Measurements from ENCODE around the gene TIMM29.

DNA sequence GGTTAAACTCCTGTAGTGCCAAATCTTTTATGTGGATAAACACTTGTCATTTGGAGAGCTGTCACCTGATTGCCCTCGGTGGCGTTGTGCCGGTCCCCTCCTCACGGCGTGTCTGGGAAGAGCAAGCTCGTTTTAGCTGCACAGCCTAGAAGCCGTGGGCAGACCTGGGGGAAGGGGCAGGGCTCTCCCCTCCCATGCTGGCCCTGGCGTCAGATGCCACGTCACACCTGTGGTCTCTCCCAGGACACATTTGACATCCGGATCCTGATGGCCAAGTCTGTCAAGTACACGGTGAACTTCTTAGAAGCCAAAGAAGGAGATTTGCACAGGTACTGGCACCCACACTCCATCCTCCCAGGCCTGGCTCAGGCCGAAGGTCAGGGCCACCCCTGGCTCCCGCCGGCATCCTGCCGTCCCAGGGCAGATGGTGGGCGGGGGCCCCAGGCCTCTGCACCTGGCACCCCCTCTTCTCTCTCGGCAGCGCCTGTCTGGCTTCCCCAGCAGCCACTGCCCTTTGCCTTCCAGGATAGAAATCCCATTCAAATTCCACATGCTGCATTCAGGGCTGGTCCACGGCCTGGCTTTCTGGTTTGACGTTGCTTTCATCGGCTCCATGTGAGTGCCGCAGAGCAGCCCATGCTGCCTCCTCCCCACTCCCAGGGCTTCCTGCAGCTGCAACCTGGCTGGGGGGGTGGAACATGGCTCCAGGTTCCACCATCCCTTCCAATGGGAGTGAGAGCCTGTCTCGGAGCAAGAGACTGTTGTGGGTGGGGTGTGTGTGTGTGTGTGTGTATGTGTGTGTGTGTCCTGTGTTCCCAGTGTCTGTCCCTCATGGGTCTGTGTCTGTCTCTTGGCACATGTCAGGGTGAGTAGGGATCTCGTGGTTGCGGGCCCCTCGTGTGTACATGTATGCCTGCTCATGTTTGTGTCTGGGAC, 9.0 kb upstream of the TIMM29 start:
- TF ChIP-seq ISL1 (CRISPR knock-in tag; IDR thresholded peaks at IDR 0.05) = no peak
- no peak for TF ChIP-seq ZNF565 (CRISPR knock-in tag; conservative IDR thresholded peaks at IDR 0.05; ENCODE audit: low read depth)
- TF ChIP-seq CSDC2 (CRISPR knock-in tag; IDR thresholded peaks at IDR 0.05) = no peak
- no peak for TF ChIP-seq OSR1 (CRISPR knock-in tag; IDR thresholded peaks at IDR 0.05)
- no peak for TF ChIP-seq ZNF70 (CRISPR knock-in tag; IDR thresholded peaks at IDR 0.05)
- no peak for TF ChIP-seq GLIS3 (CRISPR knock-in tag; IDR thresholded peaks at IDR 0.05)
- TF ChIP-seq, protein P1, sequence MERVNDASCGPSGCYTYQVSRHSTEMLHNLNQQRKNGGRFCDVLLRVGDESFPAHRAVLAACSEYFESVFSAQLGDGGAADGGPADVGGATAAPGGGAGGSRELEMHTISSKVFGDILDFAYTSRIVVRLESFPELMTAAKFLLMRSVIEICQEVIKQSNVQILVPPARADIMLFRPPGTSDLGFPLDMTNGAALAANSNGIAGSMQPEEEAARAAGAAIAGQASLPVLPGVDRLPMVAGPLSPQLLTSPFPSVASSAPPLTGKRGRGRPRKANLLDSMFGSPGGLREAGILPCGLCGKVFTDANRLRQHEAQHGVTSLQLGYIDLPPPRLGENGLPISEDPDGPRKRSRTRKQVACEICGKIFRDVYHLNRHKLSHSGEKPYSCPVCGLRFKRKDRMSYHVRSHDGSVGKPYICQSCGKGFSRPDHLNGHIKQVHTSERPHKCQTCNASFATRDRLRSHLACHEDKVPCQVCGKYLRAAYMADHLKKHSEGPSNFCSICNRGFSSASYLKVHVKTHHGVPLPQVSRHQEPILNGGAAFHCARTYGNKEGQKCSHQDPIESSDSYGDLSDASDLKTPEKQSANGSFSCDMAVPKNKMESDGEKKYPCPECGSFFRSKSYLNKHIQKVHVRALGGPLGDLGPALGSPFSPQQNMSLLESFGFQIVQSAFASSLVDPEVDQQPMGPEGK (CRISPR knock-in tag; IDR thresholded peaks at IDR 0.05; ENCODE audit: borderline replicate concordance) = no peak
- TF ChIP-seq PPARA (CRISPR knock-in tag; IDR thresholded peaks at IDR 0.05; ENCODE audit: borderline replicate concordance) = no peak
- TF ChIP-seq ARNTL (CRISPR knock-in tag; IDR thresholded peaks at IDR 0.05; ENCODE audit: borderline replicate concordance, low read depth) = no peak
- no peak for TF ChIP-seq SNAI2 (CRISPR knock-in tag; IDR thresholded peaks at IDR 0.05)
- TF ChIP-seq ZFP30 (CRISPR knock-in tag; IDR thresholded peaks at IDR 0.05) = no peak
